ENCODE measurements around the gene RGPD6.
"Not testable (repeated sequence)": the region's sequence is repeated elsewhere in the genome, so short reads cannot be mapped to it uniquely, and the experiment has no call there.

Gene RGPD6

DNA sequence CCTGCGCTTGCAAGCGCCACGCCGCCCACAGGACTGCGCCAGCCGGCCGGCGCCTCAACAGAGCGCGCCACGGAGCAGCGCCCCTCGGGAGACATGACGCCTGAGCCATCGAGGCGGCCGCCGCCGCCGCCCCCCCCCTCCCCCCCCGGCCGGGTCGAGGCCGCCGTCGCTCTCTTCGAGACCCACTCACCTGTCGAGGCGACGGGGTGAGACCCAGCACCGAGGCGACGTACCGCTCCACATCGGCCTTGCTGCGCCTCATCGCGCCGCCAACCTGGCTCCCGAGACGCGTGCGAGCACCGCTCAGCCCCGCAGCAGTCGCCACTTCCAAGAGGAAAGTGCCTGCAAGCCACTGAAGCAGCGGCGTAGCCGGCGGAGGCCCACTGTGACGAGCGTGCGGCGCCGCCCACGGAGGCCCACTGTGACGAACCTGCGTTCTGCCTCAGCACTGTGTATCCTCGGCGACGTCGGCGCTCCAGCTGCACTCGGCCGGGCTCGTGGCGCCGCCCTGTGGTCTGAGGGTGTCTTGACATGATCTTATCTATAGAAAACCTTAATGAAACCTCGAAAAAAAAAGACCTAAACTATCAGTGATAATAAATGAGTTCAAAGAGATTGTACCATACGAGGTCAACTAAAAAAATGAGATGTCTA lies at the start of gene RGPD6:
RGPD6 (minus strand) TSS at position 460 of the 654 bp plus-strand sequence; CDS start at position 262, 198 bp downstream.
- DNase-seq (ENCODE audit: extremely low read depth, low read depth), result not testable (repeated sequence)

DNA sequence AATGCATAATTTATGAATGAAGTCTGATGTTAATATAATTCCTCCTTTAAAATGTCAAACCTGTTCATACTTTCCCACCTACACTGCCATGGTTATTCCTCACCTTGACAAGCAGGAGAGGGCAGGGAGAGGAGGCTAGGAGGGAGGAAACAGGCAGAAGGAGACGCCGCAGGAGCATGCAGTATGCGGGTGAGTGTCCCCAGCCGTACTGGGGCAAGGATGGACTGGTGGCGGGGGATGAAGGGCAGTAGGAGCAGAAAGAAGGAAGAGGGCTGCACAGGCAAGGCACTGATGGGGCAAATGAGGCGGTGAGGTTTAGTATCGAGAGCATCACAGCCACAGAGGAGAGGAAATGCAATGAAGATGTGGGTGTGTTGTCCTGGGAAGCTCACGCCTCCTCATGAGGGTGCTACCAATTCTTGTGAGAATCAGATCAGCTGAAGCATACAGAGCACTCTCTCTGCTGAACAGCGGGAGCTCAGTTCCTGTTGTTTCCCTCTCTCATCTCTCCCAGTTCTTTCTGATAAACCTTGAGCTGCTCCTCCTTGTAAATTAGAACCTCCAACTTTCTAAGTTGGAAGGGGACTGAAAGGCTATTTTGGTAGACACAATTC lies 42.4 kb upstream of the RGPD6 start:
- not testable (repeated sequence) for DNase-seq (ENCODE audit: extremely low read depth, low read depth)

DNA sequence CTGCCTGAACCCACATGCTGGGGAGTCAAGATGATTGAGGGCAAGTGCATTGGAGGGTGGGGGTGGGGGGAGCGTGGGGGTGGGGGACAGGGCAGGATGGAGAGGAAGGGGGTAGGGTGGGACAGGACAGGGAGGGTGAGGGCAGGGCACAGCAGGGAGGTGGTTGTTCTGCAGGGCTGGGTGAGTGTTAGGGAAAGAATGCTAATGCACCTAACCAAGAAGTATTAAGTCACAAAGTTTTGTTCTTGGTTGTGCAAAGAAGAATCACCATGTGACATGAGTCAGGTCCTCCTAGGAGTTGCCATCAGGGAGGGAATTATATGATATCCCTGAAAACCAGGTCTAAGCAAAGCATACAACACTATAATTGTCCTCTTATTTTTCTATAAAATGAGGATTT lies 36.9 kb upstream of the RGPD6 start:
- not testable (repeated sequence) for DNase-seq (ENCODE audit: extremely low read depth, low read depth)

DNA sequence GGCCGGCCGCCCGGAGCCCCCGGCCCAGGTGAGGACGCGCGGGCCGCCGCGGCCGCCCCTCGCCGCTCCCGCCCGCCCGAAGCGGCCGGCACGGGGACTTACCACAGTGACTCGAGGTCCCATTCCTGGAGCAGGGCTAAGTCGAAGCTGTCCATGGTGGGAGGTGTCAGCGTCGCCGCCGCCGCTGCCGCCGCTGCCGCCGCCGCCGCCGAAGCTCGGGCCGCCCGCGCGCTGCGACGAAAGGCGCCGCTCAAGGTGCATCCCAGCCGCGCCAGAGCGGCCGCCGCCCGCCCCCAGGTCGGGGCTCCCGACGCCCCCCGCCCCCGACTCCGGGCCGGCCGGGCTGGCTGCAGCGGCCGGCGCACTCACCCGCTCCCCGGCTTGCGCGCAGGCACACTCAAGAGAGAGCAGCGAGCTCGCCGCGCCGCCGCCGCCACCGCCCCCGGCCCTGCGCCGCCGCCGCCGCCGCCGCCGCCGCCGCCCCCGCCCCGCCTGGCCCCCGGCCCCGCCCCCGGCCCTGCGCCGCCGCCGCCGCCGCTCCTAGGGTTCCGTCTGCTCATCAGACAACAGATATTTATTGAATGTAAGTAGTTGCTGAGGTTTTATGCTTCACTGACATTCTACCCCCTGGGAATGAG lies 33.7 kb upstream of the RGPD6 start:
- not testable (repeated sequence) for DNase-seq (ENCODE audit: extremely low read depth, low read depth)

DNA sequence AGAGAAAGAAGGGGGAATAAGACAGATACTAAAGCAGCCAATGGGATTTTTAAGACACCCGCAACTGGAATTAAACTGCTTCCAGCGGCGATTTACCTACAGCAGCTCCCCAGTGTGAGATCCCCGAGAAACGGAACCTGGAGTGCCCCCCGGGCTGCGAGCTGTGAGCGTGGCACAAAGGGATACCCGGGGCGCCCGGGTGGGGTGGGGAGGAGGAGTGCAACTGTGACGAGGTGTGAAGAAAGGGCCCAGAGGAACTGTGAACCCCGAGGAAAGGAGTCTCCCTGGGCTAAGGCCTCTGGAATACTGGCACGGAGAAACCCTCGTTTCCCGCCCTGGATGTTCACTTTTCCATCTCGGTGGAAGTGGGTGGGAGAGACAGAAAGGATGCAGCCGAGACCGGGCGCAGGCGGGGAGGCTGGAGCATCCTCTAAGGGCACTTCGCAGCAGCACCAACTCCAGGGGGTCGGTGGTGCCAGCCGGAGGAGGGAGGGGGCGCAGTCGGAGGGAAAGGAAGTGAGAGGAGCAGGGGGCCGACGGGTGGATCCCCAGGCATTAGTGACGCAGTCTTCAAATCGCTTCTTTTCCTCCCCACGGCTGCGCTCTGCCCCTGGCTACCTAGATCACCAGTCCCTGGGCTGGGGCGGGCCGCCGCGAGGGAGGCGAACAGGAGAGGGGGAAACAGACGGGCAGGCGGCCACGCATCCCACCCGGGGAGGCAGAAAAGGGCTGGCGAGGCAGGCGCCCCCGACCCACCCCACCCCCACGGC lies 33.0 kb upstream of the RGPD6 start:
- DNase-seq (ENCODE audit: extremely low read depth, low read depth), result not testable (repeated sequence)

DNA sequence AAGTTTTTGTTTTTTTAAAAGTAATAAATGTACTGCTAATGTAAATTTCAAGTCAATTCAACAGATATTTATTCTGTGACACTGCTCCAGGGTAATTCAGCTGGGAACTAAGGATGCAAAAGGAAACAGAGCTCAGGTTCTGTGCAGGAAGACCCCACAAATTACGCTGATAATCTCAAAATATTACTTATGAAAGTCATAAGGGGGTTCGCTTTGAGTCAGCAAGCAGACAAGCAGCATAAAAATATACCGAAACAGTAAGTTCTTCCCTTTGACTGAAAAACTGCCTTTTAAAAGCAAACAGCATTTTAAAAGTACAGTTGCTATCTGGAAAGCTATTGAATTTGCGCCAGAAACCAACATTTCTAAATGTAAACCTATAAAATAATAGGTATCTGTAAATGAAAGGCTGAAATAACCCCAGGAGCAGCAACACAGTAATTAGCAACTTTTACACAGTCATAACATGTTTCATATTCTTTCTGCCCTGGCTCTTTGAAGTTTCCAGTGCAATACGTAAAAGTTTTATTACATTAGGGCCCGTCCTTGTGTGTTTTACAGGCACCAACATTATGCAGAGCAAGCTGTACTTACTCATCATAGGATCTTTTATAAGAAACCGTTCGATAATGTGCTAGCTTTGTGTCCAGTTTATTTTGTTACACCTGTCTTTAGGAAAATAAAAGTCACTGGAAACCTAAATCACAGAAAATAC lies 31.9 kb upstream of the RGPD6 start:
- not testable (repeated sequence) for DNase-seq (ENCODE audit: extremely low read depth, low read depth)

DNA sequence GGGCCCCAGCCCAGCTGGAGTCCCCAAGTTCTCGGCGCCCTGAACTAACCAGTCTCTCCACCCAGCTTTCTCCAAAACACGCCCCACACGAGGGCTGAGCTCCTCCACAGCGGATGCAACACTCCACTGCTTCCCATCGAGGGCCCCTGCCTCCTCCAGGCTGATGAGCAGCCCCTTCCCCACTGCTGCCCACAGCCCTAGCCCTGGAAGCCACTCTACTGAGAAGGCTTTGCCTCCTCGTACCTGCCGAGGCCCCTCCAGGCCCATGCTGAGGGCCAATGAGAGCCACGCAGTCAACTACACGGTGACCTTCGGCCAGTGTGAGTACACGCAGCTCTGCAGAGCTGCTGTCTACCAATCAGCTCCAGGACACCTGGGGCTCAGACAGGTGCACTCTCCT lies 28.0 kb upstream of the RGPD6 start:
- DNase-seq (ENCODE audit: extremely low read depth, low read depth), result not testable (repeated sequence)

DNA sequence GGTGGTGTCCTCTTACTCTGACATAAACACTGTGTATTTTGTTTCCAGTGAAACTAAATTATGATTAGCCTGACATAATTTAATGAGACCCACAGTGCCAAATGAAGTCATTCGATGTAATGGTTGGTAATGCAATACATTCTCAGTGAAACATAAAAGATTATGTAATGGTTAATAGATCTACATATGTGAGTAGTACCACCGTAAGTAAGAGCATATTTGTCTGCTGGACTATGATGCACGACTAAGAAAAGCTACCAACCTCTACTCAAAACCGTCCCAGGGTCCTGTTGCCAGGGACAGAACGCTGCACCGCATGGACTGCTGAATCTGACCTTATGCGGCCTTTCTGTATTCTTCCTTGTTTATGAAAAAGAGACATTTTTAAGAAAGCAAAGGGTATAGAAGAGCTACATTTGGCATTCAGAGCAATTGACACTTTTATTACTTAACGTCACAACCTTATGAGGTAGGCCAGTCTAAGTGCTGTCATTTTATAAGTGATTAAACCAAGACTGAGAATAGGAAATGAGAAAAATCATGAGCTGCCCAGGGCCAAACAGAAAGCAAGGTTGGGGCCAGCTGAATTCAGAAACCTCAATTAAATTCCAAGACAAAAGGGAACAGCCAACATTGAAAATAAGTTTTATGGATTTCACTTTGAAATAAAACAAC lies 27.0 kb upstream of the RGPD6 start:
- DNase-seq (ENCODE audit: extremely low read depth, low read depth), result not testable (repeated sequence)

DNA sequence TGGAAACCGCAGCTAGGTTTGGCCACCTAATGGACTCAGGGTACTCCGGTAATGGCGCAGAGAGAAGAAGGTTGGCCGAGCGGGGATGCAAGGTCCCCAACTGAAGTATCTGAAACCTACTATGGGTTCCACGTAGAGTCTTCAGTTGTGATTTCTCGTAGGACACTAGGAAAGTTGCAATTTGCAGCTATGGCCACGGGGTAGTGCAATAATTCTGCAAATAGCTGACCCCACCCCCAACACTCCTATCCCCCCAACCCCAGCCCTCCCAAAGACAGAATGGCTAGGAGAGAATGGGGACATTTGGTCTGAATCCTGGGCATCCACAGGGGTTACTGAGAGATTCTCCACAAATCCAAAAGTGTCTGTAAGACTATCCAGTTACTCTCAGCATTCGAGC lies 25.1 kb upstream of the RGPD6 start:
- not testable (repeated sequence) for DNase-seq (ENCODE audit: extremely low read depth, low read depth)

DNA sequence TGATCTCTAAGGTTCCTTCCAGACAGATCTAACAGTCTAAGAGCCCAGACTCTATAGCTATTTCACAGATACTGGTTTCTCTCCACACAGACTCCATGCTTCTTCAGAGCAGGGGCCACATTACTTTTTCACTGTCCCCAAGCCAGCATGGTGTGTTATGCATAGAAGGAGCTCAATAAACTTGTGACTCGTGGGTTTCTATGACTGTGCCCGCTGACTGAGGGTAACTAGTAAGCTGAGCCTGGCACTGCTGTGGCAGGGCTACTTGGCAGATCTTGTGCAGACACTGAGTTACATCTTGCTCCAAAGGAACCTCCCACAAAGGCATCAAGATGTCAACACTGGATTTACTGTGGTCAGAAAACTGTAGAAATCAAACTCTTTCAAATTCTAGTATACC lies 15.0 kb upstream of the RGPD6 start:
- not testable (repeated sequence) for DNase-seq (ENCODE audit: extremely low read depth, low read depth)

DNA sequence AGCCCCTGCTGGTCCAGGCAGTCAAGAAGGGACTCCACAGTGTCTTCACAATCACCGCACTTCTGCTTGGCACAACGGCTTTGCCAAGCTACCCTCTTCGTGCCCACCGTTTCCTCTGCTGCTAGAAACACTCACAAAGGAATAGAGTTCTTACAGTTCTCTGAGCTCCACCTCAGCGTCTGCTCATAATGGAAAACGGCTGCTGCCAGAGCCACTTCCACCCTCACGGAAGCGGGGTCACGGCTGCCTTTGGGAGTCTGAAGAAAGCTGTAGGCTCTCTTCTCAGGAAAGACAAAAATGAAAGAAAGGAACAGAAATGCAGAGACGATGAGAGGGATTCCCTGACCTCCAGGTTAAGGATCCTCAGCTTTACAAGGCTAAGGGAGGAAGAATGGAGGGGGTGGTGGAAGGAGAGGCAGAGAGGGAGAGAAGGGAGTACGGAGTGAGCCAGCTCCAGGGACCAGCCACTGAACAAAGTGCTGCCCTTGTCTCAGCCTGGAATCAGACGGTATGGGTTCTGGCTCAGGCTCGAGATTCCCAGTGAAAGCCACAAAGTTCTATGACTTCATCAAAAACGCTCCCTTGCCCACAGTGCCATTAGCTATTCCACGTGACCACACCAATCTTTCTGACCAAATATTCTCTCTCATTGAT lies 12.8 kb upstream of the RGPD6 start:
- not testable (repeated sequence) for DNase-seq (ENCODE audit: extremely low read depth, low read depth)

DNA sequence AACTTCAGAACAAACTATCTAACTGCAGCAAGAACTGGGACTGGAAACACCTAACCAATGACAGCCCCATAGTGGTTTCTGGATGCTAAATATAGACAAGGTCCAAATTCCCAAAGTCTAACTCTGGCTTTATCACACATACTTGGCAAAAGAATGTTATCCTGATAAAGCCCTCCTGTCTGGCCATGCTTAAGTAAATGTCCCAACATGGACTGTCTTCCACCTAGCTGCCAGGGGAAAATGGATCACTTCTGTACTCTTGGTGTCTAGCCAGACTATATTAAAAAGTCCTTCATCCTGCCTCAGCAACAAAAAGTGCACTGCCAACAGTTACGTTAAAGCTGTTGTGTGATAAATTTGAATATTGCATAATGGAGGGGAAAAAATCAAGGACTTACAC lies 11.5 kb upstream of the RGPD6 start:
- DNase-seq (ENCODE audit: extremely low read depth, low read depth), result not testable (repeated sequence)

DNA sequence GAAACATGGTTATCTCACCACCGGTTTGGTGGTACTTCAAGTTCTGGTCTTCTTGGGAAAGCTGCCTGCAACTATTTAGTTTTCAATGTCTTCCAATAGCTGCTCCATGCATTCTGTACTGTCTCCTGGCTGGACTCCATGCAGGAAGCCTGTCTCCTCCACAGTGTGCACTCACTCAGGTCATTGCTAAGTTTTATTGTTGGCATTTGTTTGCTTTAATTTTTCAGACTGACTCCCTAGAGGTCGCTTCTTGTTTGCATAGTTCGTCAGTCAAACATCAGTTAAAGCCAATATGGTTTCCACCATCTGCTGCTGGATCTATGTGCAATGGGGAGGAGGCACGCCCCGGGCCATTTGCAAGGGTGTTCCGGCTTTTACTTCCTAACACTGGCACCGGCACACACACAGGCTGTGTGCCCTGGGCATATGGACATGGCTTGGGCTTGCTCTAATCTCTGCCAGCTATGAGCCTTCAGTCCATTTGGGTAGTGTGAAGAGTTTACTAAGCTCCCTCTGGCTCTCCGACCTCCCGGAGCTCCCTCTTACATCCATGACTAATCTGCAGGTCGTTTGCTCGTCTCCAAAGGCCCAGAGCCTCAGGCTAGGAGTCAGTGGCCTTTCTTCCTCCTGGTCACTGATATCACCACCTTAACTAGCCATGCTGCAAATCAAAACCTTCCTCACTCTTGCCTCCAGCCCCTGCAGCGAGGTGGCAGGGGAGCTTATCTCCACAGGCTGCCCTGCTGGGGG lies 2.4 kb upstream of the RGPD6 start:
- DNase-seq (ENCODE audit: extremely low read depth, low read depth), result not testable (repeated sequence)

DNA sequence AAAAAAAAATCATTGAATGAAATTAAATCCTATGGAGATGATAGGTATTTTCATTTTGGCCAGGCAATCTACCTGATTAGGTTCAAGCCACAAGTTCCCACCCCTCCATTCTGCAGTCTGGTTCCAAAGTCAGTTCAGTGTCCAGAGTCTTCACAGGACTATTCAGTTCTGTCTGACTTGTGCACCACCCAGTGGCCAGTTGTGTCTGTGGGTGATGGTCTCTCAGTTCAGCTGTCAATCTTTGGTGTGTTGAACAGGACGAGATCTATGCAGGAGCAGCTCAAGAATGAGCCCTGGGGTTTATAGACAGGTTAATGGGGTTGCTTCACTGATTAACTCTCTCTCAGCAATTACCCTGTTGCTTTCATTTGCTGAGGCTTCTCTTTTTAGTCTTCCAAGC lies 1.4 kb upstream of the RGPD6 start:
- DNase-seq (ENCODE audit: extremely low read depth, low read depth), result not testable (repeated sequence)

DNA sequence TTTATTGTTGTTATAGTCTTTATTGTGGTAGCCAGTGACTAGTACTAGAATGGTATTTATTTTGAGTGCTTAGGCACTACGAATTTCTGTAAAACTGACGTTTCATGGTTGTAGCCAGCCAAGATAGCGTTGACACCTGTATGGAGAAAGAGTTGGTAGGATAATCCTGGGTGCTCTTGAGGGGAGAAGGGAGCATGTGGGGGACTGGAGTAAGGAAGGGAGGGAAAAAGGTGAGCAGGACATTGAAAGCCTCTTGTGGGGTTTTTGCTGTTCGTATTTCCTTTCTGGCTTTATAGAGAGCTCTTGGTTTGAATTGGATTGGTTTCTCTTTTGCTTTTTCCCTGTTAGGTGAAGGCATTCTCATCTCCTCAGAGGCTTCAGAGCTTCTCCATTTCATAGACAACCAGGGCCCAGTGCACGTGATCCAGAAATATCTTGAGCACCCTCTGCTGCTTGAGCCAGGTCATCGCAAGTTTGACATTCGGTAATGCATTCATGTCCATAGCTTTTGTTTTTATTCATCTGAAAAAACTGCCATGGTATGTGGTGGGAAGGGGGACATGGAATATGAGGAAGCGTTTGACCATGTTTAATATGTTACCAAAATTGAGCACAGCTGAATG lies 77.2 kb downstream of the RGPD6 start:
- not testable (repeated sequence) for DNase-seq (ENCODE audit: extremely low read depth, low read depth)

DNA sequence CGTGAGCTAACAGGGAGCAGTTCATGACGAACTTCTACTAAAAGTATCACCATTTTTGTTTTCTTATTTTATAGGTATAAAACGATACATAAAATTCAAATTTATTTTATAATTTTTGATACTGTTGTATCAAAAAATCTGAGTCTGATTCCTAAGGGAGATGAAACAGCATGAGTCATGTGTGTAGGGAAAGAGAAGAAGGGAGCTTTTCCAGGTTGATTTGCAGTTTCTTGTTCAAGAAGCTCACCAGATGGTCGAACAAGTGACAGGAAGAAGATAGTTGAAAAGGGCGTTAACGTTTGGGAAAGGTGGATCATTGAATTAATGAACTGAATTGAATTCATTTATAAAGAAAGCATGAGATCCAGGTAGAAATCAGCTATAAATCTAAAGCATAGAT lies 81.0 kb downstream of the RGPD6 start:
- DNase-seq (ENCODE audit: extremely low read depth, low read depth), result not testable (repeated sequence)

DNA sequence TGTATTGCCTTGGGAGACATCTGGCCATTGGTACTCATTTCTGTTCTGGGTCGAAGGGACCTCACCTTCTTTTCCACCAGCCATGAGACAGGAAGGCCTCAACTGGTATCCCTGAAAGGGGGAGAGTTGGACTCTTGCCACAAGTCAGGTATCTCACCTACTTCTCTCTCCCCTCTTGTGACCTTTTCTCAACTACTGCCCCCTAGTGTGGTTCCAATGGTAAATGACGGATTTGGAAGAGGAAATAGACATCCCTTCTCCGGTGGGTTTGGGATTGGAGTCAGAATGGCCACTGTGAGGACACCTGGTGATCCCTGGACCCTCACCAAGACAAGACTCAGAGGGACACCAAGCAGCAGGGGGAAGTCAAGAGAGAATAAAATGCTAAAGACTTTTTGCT lies 82.5 kb downstream of the RGPD6 start:
- DNase-seq (ENCODE audit: extremely low read depth, low read depth), result not testable (repeated sequence)

DNA sequence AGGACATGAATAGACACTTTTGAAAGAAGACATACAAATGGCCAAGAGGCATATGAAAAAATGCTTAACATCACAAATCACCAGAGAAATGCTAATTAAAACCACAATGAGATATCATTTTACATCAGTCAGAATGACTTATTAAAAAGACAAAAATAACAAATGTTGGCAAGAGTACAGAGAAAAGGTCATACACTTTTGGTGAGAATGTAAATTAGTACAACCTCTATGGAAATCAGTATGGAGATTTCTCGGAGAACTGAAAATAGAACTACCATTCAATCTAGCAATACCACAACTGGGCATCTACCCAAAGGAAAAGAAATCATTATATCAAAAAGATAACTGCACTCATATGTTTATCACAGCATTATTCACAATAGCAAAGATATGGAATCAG lies 88.0 kb downstream of the RGPD6 start:
- DNase-seq (ENCODE audit: extremely low read depth, low read depth), result not testable (repeated sequence)

DNA sequence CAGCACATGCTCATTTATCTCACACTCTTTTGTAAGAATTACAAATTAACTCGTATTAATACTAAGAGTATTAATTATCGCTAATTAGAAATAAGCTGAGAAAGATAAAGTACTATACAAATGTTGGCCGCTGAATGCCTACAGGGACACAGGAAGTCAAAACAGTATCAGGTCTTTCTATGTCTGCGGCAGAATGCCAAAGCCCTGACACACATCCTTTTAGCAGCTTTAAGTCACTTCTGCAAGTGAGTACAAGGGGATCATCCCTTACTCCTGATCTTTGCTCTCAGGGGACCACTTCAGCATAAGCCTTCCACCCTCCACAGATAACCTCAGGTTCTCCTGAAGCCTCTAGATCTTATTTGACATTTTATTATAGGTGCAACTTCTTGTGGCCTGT lies 94.3 kb downstream of the RGPD6 start:
- DNase-seq (ENCODE audit: extremely low read depth, low read depth), result not testable (repeated sequence)
